ENCODE results near the gene ITGB8. TPM values are rescaled to one million over a fixed set of nuclear protein-coding genes. Genes with fewer than 3 reads are reported as not detected.

The ITGB8 gene
- total RNA-seq, 1 experiment from 2014 or later: 1.9 TPM

- CTCF ChIA-PET: interaction anchor here (1.0 to 1.9 kb wide), 10 partner anchors 8 to 726 kb away, joined by 3 to 12 read pairs (median 6); no protein-coding TSS in a partner anchor
- ATAC-seq (no peak), DNase-seq (ENCODE audit: low spot score) (no peak)
- H3K27me3 Mint-ChIP-seq (ENCODE audit: low read depth): no peaks in the 10 kb centered on the region
- peaks cover 9% of the 10 kb centered on the region for H3K4me1 Mint-ChIP-seq
- POLR2A ChIA-PET: no interaction called here
- no peaks in the 10 kb centered on the region for H3K36me3 Mint-ChIP-seq
- no peaks in the 10 kb centered on the region for H3K9me3 Mint-ChIP-seq
- no peak for TF ChIP-seq TCF7 (CRISPR knock-in tag; IDR thresholded peaks at IDR 0.05; ENCODE audit: low read depth)
- TF ChIP-seq HMGXB4 (CRISPR knock-in tag; IDR thresholded peaks at IDR 0.05): no peak
- TF ChIP-seq MAX (CRISPR knock-in tag; IDR thresholded peaks at IDR 0.05): no peak
- no peak for TF ChIP-seq ERG (CRISPR knock-in tag; IDR thresholded peaks at IDR 0.05)
- no peak for TF ChIP-seq ZNF512 (CRISPR knock-in tag; IDR thresholded peaks at IDR 0.05; ENCODE audit: borderline replicate concordance)
- no peak for TF ChIP-seq RORB (CRISPR knock-in tag; IDR thresholded peaks at IDR 0.05)
- no peak for TF ChIP-seq ETV6 (CRISPR knock-in tag; IDR thresholded peaks at IDR 0.05)
- TF ChIP-seq ZNF423 (CRISPR knock-in tag; IDR thresholded peaks at IDR 0.05): no peak
- TF ChIP-seq JUN (CRISPR knock-in tag; IDR thresholded peaks at IDR 0.05): no peak
- TF ChIP-seq, protein P1, sequence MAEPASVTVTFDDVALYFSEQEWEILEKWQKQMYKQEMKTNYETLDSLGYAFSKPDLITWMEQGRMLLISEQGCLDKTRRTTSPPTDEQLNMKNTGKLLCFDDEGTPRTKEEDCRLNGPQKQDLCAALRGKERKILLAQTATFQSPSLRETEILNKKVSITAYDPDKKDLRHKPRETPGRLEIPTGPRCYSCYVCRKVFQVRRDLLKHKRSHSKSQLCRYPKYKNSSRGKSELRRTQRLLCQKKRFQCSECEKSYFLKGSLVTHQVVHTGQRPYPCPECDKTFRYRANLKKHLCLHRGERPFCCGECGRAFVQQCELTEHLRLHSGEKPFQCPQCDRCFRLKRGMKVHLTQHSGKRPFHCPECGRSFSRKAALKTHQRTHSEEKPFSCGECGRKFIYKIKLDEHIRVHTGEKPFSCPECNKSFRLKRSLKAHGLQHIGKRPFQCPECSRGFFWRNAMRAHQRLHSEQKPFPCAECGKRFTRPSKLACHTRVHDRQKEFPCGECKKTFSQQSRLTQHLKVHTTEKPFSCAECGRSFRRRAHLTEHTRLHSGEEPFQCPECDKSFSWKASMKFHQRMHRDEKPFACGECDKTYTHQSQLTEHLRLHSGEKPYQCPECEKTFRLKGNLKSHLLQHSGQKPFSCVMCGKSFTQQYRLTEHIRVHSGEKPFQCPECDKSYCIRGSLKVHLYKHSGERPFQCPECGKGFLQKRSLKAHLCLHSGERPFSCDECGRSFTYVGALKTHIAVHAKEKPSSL (CRISPR knock-in tag; conservative IDR thresholded peaks at IDR 0.05): no peak
- no peak for TF ChIP-seq ZNF671 (CRISPR knock-in tag; IDR thresholded peaks at IDR 0.05)
- TF ChIP-seq ZBTB43 (CRISPR knock-in tag; IDR thresholded peaks at IDR 0.05): no peak
- no peak for TF ChIP-seq CDX4 (CRISPR knock-in tag; IDR thresholded peaks at IDR 0.05; ENCODE audit: borderline replicate concordance)
- no peak for TF ChIP-seq GABPB1 (CRISPR knock-in tag; IDR thresholded peaks at IDR 0.05)
- no peak for TF ChIP-seq EMX1 (CRISPR knock-in tag; IDR thresholded peaks at IDR 0.05)
- no peak for TF ChIP-seq STAT6 (CRISPR knock-in tag; conservative IDR thresholded peaks at IDR 0.05; ENCODE audit: low read depth)
- no peak for TF ChIP-seq IRF1 (CRISPR knock-in tag; IDR thresholded peaks at IDR 0.05)
- no peak for TF ChIP-seq E2F1 (CRISPR knock-in tag; IDR thresholded peaks at IDR 0.05)
- TF ChIP-seq PRRX2 (CRISPR knock-in tag; IDR thresholded peaks at IDR 0.05): no peak
- TF ChIP-seq IRF2 (CRISPR knock-in tag; IDR thresholded peaks at IDR 0.05; ENCODE audit: borderline replicate concordance, low read depth): no peak
- H3K4me3 Mint-ChIP-seq: no peak overlapping the region
- H3K27ac Mint-ChIP-seq: no peak overlapping the region
Observed at GRCh38 chr7:20439416-20440185, 108.9 kb downstream of the ITGB8 start.
